Activated gamma-delta T cell treated with anti-CD3 and anti-CD28 coated beads, Interleukin-2, amount 50 U/mL, for 16 hours (primary cell): ENCODE results near the gene HTT.

Experiments used
- DNase-seq: peaks from one replicate; pipeline ENCODE4 v3.0.0-alpha.2; 2020; ENCODE audit warnings: low read depth

The HTT gene

DNA sequence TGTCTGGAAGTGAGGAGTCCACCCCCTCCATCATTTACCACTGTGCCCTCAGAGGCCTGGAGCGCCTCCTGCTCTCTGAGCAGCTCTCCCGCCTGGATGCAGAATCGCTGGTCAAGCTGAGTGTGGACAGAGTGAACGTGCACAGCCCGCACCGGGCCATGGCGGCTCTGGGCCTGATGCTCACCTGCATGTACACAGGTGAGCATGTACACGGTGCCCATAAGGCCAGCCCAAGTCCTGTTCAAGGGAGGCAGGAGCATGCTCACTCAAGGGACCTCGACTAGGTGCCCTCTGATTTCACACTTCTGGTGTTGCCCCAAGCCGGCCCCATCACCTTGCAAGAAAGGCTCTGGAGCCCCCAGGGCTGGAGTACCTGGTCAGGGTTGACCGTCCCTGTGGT, 161.1 kb downstream of the HTT start:
- no peak for DNase-seq

DNA sequence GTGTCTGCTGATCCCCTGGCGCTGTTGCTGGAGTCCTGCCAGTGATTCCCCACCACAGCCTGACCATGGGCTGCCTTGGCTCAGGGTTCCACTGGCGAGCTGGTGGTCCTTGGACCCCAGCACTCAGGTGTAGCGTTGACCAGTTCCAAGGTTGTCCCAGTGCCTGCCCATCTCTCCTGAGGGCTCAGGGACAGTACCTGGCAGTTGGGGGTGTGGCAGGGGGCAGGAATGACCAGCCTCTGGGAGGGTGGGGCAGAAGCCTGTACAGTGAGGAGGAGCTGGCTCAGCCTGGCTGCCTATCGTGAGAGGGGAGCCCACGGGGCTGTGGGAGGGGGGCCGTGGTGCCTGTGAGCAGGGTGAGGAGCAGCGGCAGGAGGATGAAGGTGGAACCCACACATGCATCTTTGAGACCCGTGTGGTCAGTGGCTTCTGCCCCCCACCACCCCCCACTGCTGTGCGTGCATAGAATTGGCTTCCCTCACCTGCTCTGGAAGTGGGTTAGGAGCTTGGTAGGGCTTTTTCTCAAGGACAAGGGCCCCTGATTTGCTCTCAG, 161.9 kb downstream of the HTT start:
- no peak for DNase-seq

DNA sequence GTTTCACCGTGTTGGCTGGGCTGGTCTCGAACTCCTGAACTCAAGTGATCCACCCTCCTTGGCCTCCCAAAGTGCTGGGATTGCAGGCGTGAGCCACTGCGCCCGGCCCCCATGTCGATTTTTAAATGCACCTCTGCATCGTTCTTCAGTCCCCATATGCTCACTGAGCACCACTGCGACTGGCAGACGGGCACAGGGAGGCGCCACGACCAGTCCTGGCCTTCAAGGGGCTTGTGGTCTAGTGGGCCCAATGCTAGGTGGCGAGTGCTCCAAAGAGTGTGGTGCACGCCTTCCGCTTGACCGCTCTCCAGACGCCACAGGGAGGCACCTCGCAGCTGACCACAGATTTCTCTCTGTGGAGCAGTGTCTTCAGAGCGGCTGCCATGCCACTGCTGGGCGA, 162.8 kb downstream of the HTT start:
- no peak for DNase-seq

DNA sequence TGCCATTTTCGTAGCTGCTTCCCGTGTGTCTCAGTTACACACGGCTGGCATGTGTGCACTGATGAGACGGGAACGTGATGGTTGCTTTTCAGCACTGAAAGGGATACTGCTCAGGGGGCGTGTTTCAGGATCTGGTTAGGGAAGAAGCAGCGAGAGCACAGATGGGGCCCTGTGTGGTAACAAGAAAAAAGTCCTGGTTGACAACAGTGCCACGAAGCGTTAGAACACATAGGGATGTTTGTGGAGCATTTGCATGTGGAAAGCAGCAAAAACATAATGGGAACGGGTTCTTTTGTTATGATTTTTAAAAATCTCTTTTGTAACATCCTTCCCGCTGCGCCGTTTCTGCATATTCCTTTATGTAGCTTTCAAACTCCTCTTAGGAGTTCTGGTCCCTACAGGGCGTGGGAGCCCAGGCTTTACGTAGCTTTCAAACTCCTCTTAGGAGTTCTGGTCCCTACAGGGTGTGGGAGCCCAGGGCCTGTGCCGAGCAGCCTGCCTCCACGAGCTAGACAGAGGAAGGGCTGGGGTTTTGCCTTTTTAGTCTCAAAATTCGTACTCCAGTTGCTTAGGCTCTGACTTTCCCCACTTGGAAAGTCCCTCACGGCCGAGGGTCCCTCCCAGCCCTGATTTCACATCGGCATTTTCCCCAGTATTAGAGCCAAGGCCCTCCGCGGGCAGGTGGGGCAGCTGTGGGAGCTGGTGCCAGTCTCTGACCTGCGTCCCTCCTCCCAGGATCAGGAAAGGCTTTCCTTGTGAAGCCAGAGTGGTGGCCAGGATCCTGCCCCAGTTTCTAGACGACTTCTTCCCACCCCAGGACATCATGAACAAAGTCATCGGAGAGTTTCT, 163.5 kb downstream of the HTT start:
- no peak for DNase-seq

DNA sequence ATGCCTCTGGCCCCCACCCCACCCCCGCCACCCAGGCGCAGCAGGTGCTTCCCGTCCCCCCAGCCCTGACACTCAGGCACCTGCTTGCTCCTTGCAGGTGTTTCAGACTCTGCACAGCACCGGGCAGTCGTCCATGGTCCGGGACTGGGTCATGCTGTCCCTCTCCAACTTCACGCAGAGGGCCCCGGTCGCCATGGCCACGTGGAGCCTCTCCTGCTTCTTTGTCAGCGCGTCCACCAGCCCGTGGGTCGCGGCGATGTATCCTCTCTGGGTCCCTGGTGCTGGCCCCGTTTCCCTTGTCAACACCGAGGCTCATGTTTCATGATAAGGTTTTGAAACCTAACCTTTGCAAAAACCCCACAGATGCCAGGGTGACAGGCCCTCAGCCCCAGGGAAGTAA, 164.2 kb downstream of the HTT start:
- DNase-seq = no peak

DNA sequence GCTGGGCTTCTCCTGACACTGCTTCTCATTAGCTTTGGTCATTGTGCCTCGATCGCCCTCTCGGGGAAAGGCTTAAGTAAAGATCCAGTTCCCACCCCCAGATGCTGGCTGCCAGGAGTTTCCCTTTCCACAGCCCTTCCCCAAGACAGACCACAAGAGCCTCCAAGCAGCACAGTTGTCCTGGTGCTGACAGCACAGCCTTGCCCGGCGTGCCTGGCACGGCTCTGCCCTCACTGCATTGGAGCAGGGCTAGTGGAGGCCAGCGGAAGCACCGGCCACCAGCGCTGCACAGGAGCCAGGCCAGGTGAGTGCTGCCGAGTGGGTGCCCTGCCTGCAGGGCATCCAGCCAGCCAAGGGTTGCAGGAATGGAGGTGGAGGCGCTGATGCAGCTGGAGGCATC, 164.8 kb downstream of the HTT start:
- DNase-seq = no peak

DNA sequence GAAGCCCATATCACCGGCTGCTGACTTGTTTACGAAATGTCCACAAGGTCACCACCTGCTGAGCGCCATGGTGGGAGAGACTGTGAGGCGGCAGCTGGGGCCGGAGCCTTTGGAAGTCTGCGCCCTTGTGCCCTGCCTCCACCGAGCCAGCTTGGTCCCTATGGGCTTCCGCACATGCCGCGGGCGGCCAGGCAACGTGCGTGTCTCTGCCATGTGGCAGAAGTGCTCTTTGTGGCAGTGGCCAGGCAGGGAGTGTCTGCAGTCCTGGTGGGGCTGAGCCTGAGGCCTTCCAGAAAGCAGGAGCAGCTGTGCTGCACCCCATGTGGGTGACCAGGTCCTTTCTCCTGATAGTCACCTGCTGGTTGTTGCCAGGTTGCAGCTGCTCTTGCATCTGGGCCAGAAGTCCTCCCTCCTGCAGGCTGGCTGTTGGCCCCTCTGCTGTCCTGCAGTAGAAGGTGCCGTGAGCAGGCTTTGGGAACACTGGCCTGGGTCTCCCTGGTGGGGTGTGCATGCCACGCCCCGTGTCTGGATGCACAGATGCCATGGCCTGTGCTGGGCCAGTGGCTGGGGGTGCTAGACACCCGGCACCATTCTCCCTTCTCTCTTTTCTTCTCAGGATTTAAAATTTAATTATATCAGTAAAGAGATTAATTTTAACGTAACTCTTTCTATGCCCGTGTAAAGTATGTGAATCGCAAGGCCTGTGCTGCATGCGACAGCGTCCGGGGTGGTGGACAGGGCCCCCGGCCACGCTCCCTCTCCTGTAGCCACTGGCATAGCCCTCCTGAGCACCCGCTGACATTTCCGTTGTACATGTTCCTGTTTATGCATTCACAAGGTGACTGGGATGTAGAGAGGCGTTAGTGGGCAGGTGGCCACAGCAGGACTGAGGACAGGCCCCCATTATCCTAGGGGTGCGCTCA, 165.8 kb downstream of the HTT start:
- DNase-seq = no peak

DNA sequence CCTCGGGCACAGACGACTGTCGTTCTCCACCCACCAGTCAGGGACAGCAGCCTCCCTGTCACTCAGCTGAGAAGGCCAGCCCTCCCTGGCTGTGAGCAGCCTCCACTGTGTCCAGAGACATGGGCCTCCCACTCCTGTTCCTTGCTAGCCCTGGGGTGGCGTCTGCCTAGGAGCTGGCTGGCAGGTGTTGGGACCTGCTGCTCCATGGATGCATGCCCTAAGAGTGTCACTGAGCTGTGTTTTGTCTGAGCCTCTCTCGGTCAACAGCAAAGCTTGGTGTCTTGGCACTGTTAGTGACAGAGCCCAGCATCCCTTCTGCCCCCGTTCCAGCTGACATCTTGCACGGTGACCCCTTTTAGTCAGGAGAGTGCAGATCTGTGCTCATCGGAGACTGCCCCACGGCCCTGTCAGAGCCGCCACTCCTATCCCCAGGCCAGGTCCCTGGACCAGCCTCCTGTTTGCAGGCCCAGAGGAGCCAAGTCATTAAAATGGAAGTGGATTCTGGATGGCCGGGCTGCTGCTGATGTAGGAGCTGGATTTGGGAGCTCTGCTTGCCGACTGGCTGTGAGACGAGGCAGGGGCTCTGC, 166.5 kb downstream of the HTT start:
- no peak for DNase-seq

DNA sequence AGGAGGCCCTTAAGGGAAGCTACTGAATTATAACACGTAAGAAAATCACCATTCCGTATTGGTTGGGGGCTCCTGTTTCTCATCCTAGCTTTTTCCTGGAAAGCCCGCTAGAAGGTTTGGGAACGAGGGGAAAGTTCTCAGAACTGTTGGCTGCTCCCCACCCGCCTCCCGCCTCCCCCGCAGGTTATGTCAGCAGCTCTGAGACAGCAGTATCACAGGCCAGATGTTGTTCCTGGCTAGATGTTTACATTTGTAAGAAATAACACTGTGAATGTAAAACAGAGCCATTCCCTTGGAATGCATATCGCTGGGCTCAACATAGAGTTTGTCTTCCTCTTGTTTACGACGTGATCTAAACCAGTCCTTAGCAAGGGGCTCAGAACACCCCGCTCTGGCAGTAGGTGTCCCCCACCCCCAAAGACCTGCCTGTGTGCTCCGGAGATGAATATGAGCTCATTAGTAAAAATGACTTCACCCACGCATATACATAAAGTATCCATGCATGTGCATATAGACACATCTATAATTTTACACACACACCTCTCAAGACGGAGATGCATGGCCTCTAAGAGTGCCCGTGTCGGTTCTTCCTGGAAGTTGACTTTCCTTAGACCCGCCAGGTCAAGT, 167.5 kb downstream of the HTT start:
- no peak for DNase-seq

DNA sequence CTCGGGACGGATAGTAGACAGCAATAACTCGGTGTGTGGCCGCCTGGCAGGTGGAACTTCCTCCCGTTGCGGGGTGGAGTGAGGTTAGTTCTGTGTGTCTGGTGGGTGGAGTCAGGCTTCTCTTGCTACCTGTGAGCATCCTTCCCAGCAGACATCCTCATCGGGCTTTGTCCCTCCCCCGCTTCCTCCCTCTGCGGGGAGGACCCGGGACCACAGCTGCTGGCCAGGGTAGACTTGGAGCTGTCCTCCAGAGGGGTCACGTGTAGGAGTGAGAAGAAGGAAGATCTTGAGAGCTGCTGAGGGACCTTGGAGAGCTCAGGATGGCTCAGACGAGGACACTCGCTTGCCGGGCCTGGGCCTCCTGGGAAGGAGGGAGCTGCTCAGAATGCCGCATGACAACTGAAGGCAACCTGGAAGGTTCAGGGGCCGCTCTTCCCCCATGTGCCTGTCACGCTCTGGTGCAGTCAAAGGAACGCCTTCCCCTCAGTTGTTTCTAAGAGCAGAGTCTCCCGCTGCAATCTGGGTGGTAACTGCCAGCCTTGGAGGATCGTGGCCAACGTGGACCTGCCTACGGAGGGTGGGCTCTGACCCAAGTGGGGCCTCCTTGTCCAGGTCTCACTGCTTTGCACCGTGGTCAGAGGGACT, 168.8 kb downstream of the HTT start:
- DNase-seq = no peak

DNA sequence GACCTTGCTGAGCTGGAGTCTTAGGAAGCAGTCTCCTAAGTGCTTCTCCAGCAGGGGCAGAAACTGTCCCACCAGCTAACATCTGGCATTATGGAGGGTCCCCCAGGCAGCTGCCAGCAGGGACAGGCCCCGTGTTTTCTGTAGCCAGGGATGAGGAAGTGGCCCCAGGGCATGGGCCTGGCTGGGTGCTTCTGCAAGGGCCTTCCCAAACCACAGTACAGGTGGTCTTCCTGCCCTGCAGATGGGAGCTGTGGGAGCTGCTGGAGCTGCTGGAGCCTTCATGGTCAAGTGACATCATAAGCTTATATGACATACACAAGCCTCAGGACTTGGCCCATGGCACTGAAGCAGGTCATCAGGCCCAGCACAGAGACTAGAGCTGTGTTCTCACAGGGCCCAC, 169.5 kb downstream of the HTT start:
- DNase-seq = no peak

DNA sequence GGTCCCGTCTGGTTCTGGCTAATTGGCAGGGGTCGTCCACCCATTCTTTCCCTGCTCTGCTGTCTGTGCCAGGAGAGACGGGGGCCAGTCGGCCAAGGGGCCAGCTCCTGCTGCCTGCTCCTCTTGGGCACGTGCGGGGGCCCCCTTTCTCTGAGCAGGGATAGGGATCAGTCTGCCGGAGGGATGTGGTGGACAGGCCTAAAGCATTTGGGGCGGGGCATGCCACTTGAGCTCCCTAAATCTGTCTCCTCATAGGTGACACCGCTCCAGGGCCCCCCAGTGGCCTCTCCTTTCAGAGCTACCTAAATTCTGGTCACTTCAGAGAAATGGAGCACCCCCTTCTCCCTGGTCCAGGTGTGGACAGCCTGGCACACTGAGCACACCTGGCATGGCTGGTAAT, 170.3 kb downstream of the HTT start:
- no peak for DNase-seq

DNA sequence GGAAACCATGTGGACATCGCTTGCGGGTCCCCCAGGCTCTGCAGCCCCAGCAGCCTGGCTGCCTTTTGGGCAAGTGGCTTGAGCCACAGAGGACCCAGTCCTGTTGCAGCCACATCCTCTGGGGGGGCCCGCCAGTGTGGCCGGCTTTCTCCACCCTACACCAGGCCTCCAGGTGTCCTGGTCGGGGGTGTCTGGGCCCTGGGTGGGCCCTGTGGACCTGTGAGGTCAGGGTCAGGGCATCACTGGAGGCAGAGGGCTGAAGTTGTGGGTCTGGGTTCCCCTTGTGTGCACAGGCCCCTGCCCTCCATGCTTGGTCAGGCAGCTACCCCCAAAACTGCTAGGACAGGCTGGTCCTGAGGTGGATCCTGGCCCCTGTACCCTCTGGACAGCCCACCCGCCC, 171.2 kb downstream of the HTT start:
- DNase-seq = no peak

DNA sequence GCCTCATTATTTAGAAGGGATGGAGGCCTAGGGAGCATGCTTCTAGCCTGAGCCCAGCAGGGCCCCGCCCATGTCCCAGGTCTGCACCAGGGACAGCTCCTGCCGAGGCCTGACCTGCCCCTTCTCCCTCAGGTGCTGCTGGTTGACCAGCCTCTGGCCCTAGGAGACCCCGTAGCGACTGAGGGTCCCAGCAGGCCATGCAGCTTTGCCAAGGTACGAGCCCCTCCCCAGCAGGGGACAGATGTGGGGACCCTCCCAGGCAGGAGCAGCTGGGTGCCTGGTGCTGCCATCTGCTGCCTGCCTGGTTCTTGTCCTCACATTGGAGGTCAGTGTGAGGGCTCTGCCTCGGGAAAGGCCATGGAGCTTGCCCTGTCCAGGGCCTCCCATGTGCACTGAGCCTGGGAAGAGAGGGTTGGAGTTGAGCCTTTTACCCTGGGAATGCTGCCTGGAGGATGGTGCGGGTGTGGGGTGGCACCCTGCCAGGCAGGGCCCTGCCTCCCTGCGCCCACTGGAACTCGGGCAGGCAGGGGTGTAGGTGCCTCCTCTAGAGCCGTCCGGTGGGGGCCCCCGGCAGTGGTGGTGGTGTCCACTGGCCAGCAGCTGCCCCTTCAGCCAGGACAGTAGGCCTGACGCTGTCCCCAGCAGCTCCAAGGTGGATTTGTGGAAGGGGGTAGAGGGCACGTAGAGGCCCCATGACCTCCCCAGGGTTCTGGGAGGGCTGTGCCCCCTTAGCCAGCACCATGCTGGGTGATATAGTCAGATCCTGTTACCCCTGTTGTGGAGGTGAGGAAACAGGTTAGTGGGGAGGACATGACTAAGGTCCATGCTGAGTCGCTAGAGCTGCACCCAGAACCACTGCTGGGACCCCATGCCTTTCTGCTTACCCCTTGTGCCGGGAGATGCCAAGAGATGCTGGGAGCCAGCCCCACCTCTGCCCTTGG, 172.2 kb downstream of the HTT start:
- no peak for DNase-seq

DNA sequence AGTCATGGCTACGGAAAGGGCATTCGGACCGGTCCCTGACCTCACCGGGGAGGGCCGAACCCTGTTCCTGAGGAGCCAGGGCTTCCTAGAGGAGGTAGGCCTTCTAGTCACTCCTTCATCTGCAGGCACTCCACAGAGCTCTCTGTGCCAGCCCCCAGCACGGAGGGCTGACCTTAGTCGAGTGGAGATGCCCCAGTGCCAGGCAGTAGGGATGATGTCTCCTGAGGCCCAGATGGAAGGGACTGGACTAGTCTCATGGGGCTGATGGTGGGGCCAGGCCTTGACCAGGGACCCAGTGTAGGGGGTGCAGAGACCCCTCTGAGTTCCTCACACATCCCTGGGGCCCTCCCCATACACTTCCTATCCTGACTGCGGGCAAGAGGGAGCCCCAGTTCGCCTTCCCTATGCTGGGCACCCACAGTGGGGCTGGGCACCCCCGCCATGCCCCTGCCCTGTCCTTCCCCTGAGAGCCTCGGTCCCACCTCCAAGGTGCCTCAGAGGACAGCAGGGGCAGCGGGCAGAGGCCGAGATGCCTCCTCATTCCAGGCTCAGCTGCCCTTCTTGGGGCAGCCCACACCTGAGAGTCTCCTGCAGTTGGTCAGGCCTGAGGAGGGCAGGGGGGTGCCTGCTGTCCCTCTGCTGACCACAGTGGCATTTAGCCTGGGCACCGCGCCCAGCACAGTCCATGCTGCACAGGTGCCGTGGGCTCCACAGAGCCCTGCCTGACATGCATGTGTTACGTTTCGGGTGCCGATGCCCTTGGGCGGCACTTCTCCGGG, 173.1 kb downstream of the HTT start:
- DNase-seq = no peak

DNA sequence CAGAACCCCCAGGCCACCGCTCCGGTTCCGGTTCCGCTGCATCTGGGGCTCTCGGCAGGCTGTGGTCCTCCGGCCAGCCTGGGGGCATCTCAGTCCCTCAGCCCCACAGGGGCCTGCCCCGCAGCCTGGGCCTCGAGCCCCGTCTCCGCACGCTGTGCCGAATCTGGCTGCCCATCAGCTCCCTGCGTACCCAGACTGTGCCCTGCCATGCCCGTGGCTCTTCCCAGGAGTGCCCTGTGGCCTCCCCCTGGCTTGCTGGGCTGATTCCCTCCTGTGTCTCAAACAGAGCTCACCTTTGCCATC, 173.6 kb downstream of the HTT start:
- no peak for DNase-seq

DNA sequence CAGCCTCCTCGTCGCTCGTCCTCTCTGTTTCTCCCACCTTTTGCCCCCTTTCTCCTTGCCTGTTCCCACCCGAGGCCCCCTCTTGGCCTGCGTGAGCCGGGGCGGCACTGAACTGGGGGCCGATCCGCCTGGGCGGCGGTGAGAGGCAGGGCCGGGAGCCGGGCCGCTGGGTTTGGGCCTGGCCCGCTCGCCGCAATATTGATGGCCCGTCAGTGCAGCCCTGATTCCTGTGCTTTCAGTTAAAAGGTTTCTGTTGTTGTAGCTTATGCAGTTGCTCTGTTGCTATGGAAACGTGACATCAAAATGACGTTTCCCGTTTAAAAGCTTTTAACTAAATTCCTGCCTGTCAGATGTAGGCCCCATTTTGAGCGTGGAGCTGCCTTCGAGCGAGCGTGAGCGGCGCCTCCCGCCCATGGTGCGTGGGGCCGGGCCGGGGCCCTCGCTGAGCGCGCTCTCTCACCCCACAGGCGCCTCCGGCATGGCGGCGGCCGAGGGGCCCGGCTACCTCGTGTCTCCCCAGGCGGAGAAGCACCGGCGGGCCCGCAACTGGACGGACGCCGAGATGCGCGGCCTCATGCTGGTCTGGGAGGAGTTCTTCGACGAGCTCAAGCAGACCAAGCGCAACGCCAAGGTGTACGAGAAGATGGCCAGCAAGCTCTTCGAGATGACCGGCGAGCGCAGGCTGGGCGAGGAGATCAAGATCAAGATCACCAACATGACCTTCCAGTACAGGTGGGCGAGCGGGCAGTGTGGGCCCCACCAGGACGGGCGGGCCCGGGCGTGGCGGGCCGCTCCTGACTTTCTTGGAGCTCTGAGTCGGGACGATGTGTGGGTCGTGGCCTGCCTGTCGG, 174.6 kb downstream of the HTT start, which contains the start of gene MSANTD1:
TSS of gene MSANTD1 (plus strand) at position 349 of the 851 bp plus-strand sequence. CDS start at position 413, 64 bp downstream.
- DNase-seq = no peak

DNA sequence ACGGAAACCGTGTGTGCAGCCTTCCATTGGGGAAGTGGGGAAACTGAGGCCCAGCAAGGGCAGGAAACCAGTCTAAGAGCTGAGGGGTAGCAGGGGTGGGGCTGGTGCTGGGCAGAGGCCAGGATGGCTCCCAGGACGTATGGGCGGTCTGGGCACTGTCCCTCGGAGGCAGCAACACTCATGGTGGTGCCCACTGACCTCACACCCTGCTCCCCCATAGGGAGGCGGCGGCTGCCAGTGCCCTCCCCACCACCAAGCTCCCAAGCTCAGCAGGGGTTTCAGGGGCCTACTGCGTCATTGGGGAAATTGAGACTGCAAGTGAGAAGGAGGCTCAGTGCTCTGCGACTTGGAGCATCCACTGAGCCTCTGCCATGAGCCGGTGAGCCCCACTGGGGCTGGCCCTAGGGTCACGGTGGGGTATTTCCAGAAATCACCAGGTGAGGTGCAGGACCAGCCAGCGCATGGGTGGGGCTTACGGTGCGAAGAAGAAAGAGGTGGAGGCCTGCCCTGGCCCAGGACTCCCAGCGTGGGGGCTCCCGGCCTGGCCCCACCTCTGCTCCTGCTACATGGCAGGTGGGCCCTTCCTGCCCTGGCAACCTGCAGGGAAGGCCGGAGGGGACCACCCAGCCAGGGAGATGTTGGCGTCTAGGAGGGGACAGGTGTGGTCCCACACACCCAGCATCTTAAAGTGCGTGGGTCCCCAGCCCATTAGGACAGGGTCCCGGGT, 175.4 kb downstream of the HTT start:
- no peak for DNase-seq
